NCI-H1048 (cell line): ENCODE data around the gene PRKG2.

Experiments
- DNase-seq: peaks from one replicate; lab custom pipeline; 2025; lab: John Stamatoyannopoulos, UW

The PRKG2 gene

DNA sequence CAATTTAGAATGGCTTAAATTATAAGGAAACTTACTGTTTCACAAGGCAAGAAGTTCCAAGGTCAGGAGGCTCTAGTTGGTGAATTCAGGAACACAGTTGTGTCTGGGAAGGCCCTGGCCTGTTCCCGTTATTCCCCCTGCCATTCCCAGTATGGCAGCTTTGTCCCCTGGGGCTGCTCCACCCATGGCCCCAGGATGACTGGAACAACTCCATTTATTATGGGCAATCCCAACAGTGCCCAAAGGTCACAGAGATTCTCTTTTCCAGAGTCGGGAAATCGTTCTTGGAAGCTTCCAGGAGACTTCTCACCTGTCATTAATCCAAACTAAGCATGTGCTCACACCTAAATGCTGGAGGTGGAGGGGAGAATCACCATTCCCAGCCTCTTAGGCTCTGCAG is 2.8 kb upstream of the PRKG2 start:
- DNase-seq: no peak

DNA sequence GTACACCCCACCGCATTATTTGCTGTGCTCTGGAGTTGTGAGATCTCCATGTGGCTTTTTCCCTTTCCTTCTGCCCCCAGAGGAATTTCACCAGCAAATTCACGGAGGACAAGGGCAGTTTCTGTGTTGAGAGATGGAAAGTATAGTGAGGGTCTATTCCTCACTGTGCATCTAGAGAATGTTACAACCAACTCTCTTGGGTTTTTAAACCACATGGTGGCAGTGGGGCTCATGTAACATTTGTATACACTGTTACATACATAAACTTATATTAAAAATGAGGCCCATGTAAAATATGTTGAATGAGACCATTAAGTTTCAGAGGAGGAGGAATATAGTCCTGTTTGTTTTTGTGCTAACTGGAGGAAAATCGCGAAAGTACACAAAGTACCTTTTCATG is 909 bp upstream of the PRKG2 start:
- no peak for DNase-seq

DNA sequence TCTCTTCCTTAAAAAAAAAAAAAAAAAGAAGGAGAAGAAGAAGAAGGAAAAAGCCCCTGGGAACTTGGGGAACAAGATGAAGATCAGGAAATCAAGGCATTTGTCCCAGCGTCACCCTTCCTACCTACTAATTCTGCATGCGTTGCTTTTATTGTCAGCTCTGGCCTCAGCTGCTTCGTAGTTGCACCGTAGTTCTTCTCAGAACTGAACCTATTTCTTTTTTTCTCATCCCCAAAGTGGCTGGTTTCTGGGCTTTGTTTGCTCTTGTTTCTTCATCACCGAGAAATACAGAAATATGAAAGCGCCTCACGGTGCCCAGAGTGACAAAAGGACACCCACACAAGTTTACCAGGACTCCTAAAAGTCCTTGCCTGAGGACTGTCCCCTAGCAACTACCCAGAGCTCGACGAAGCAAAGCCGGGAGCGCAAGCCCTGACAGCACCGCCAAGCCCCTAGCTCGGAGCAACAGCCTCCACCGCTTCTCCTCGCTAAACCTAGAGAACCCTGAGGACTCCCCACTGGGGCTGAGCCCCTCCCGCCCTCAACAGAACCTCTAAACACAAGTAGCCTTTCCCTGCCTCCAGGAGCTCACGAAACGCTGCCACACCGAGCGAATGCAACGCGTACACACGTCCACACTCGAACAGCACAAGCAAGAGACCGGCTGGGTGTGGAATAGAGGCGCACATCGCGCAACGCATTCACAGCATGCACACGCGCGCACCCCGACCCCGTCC is 710 bp downstream of the PRKG2 start:
- no peak for DNase-seq

DNA sequence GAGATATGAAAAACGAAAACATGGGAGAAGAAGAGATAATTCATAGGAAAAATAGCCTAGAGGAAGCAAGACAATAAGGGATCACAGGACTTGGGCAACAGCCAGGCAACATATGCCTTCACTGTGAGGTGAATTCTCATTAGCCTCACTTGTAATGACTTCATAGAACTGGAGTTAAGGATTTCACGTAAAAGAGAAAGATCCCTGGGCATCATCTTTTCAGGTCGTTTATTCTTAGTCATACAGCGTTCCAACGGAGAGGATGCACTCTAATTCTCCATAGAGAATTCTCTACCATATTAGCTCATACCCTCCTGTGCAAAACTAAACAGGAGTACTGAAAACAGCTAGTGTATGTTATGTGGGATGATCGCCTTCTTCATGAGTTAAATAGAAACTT is 1.4 kb downstream of the PRKG2 start:
- no peak for DNase-seq

DNA sequence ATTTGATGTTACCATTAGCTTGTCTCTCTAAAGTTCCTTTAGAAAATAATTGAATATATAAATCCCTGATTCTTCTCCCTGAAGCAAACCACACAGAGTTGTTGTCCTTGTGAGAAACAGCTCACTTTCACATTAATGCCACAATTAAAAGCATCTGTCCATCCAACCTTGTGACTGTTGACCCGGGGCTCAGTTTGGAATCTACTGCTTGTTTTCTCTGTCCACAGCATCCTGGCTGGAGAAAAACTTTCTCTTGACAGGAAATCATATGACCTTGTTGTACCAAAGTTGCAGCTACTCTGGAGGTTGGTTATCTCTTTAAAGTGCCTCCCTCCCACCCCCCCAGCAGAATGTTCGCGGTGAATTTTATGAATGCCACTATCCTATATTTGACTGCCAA is 3.1 kb downstream of the PRKG2 start:
- DNase-seq: no peak

DNA sequence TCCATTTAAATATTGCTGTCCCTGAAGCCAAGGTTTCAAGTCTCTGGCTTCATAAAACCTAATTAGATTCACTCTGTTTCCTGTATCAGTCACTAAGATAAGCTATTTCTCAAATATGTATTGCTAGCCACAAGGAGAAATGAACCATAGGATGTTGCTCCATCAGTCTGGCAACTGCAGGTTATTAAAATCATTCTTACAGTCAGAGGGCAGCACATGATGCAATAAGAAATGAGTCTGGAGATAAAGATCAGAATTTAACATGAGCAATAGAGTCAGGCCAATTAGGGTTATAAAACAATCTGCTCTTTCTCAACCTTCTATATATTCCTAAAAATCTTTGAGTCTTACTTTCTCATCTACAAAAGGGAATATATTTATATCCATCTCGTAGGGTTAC is 7.2 kb downstream of the PRKG2 start:
- DNase-seq: no peak

DNA sequence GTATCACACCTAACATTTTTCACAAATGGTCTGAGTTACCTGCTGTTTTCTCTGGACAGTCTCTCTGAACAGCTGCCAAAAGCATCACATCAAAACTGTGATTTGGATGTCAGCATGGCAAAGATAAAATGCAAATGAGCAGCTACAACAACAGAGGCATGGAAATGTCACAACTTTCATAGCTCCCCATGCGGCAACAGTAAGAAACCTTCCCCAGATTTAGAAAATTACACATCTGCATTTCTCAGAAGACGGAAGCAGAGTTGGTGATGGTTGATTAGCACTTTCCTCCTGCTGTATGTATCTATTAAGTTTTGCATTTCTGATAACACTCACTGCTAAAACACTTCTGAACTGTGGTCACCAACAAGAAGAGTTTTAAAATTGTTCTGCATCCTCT is 9.7 kb downstream of the PRKG2 start:
- no peak for DNase-seq

DNA sequence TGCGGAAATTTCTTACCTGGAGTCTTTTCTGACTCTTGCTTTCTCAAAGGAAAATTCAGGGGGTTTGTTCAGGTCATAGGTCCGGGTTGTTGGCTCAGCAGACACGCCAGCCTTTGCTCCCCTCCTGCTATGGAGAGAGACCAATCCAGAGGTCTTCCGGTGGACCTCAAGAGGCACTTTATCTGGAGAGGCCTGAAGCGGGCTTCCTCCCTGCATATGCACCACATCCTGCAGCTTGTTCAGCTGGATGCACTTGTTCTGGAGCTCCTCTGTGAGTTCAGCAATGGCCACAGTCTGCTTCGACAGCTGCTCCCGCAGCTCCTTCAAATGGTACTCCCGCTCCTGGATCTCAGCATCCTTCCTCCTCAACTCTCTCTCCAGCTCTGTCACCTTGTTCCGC is 10.5 kb downstream of the PRKG2 start:
- DNase-seq: no peak

DNA sequence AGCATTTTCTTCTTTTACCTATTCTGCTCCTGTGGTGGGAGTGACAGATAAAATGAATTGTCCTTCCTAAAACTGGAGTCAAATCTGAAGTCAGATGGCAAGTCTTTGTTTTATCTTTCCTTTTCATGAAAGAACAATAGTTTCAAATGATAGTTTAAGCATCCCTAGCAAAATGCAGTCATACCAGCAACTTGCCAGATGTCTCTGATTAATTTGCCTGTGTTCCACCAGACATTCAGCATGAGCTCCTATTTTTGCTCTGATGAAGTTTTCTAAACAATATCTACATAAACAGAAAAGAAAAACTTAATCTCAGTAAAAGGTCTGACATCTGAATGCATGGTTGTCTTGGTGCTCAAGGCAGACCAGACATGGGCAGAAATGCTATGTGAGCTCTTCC is 15.2 kb downstream of the PRKG2 start:
- no peak for DNase-seq

DNA sequence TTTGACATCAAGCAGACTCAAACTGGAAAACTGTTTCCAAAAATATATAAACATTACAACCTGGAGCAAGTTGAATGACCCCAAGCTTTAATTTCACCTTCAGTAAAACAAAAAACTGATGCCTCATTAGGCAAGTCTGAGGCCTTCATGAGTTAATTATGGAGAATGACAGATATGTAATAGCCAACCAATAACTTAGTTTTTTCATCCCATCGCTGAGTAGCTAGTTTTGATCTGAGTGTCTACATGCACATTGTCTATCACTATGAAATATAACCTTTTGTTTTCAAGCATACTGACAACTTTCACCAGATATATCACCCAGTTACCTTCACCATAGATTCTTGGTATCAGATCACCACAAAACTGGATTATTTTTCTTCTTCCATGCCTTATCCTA is 16.4 kb downstream of the PRKG2 start:
- DNase-seq: no peak

DNA sequence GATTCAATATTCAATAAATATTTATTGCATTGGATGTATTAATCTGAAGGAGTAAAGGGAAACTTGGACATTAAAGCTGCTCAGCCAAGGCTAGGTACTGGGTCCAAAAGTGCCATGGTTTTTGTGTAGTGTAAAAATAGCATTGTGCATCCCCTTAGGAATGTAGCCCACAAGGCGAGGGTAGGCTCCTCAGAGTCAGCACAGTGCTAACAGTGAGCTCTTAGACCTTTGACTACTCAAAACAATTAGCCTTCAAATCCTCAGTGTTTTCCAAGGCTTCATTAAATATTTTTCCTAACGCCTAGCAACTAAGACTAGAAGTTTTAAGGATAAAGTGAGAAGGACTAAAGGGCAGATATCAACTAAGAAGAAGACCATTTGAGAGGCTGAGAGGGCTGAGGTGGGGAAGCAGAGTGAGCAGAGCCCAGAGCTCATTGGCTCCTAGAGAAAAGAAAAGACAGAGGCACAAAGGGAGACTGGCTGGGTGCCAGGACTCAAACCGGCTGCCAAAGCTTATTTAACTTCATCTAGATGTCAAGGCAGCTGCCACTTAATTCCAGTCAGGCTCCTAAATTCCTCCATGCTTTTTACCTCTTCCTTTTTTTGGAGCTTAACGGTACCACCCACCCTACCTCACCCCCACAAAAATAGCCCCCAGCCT is 17.0 kb downstream of the PRKG2 start:
- no peak for DNase-seq

DNA sequence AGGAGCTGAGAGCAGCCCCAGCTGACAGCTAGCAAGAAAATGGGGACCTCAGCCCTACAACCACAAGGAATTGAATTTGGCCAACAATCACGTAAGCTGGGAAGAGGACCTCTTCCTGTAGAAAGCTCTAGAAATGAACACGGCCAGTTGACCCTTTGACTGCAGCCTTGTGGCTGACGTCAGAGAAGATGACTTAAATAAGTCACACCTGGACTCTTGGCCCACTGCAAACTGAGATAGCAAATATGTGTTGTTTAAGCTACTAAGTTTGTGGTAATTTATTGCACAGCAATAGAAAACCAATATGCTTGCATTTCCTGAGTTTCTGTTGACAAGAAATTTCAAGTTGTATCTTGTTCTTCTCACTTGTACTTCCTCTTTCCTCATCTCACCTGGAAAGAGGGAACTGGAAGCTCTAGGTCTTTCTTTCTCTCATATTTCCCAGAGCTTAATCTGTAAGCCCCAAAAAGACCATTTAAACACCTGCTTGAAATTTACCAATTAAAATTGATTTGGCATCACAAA is 18.8 kb downstream of the PRKG2 start:
- DNase-seq: no peak

DNA sequence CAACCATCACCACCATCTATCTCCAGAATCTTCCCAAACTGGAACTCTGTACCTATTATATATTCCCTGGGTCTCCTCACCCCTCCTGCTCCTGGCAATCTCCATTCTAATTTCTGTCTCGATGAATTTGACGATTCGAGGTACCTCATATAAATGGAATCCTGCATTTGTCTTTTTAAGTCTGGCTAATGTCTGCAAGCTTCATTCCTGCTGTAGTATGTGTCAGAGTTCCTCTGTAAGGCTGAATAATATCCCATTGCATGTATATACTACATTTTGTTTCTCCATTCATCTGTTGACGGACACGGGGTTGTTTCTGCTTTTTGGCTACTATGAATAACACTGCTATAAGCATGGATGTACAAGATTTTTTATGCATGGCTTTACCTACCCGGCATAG is 19.5 kb downstream of the PRKG2 start:
- DNase-seq: no peak

DNA sequence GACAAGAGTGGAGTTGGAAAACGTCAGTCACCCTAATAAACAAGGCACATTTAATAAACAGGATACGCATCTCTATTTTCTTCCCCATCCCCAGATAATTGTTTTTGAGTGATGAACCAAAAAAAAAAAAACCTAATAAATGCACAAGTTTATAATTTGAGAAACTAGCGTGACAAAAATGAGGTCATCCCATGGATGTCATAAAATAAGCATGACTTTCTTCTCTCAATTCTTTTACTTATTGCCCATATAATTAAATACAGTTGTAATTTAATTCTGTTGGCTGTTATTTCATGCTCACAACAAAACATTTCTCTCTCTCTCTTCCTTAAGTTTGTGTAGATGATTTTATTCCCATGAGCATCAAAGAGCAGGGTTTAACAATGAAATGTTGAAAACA is 20.7 kb downstream of the PRKG2 start:
- no peak for DNase-seq

DNA sequence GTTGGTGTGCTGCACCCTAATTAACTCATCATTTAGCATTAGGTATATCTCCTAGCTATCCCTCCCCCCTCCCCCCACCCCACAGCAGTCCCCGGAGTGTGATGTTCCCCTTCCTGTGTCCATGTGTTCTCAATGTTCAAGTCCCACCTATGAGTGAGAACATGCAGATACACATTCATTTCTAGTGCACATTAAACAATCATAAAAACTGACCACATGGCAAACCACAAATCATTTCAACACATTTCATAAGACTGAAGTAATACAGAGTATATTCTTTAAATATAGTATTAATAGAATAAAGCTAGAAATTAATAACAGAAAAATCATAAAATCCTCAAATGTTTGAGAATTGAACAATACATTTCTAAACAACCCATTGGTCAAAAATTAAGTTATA is 34.1 kb downstream of the PRKG2 start:
- no peak for DNase-seq

DNA sequence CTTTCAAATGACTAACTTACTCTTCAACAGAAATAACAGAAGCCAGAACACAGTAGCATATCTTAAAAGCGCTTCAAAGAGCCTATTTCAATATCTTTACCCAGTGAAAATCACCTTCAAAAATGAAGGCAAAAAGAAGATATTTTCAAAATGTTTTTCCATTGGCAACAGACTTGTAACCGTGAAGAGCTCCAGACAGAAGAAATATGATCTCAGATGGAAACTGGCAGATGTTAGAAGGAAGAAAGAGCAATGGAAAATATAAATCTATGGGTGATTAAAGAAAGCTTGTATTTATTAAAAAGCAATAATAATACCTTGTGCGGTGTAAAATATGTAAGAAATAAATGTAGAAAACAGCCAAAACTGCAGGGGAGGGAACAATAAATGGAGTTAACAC is 35.7 kb downstream of the PRKG2 start:
- DNase-seq: no peak

DNA sequence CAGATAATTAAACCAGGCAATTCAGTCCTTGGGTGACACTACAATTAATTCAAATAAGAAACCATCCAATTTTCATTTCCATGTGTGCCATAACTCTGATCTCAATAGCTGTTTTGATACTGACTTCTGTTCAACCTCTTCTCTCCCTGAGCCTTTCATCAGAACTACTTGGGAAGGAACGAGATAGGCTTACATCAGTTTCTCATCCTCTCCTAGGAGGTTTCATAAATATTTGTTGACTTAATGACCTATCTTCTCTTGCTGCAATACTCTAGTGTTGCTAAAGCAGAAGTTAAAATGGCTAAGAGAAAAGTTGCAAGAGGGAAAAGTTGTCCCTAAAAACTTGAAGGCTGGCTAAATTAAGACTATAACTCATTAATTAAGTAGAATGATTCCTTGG is 41.8 kb downstream of the PRKG2 start:
- no peak for DNase-seq

DNA sequence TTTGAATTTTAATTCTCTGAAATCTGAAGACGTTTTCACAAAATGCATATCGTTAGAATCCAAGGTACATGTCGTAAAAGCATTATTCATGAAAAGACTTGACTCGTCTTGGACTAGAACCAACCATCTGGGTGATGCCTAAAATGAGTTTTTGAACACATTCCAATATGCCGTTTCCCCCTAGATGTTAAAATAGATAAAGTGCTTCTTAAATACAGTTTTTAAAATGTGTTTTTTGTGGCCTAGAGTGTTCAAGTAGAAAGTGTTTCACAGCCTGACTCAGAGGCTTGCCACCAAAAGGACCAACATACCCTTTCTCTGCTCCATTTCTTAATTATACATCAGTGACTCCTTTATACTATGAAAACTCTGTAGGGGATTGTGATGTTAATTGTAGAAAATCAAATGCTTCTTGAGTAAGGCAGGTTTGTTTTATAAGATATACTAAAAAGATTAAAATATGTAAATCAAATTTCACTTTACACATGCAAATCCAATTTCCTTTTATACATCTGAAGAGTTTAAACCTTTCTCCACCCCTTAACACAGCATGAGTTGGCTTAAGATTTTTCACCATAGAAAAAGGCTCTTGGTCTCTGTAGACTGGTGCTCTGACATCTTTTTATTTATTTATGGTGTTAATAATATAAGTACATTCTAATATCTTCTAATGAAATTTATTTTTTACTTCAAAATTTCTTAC is 48.4 kb downstream of the PRKG2 start:
- DNase-seq: no peak

DNA sequence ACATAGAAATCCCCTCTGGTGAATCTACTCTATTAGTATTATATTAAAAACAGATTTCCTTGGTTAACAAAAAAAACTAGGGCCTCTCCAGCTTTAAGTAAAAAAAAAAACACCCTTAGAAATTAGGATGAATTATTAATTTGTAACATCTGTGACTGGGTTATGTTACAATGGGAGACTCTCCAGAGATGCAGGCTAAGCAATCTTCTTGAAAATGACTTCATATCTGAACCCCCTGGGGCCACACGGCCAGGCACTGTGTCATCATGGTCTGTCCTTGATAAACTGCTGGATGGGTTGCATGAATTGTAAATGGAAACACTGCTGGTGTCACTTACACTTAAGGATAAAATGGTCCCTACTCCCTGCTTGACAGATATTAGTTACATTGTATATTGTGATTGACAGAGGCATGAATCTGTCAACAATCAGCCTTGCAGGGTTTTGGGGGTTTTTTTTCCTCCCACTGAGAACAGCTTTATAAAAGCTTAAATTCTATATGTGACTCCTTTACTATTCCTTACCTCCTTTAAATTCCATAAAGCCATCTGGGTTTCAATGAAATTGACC is 49.1 kb downstream of the PRKG2 start:
- no peak for DNase-seq

DNA sequence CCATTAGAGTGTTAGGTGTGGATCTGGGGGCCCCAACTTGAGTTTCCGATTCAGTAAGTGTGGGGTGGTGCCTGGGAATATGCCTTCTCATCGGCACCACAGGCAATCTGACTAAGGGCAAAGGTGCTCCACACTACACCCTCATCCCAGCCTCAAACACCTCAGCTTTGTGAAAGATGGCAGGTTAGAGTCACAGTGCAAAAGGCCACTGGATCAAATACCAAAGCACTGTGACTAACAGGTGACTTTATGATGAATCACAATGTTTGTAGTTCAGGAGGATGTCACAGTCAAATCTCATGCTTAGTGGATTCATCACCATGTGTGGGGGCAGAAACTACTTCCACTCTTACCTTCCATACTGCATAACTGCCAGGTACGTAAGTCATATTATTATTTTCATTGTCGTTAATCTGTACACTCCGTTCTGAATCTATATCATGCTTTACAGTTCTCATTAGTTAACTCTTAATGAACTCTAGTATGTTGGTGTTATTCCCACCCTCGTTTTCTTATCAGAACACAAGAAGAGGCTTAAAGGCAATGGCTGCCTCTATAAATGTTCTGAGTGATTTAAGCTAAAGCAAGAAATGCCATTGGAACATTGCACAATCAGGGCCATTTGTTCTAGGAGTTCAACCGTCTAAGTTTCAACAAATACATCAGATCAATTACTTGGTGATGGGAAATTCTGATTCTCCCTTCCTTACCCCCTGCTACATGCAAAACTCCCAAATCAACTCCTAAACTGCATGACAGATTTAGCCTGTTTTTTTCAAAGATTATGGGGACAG is 50.2 kb downstream of the PRKG2 start:
- no peak for DNase-seq

DNA sequence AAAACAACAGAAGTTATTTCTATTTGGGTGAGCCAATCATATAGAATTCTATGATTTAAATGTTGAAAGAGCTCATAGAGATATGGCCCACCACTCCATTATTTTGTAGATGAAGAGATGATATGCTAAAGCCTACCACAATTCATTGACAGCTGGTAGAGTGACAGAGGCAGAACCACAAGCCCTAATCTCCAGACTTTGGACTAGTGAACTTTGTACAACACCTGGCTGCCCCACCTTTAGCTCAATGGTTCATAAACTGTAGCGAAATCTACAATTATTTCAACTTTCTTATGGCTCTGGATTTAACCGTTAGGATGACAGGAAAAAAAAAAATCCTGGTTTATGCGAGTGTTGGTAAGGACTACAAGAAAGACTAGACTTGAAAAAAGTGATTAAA is 50.9 kb downstream of the PRKG2 start:
- DNase-seq: no peak
